Stimulated activated CD8-positive, alpha-beta memory T cell treated with anti-CD3 and anti-CD28 coated beads, Interleukin-2, amount 100 ng/mL, for 48 hours (primary cell): ENCODE results near the gene TMEM134.
A peak's percentile ranks its signal among the peaks of the same experiment; 100 is the strongest.
"Not testable (repeated sequence)": the region's sequence is repeated elsewhere in the genome, so short reads cannot be mapped to it uniquely, and the experiment has no call there.

Experiments
- DNase-seq, 2 donors: peaks; one replicate each; pipeline ENCODE4 v3.0.0-alpha.2; 2020; ENCODE audit warnings: low read depth in 2 of 2

TMEM134 gene

GRCh38 chr11:67438158-67438902, 30.7 kb downstream of the TMEM134 start:
- peak; percentile 79 to 80 for DNase-seq

DNA sequence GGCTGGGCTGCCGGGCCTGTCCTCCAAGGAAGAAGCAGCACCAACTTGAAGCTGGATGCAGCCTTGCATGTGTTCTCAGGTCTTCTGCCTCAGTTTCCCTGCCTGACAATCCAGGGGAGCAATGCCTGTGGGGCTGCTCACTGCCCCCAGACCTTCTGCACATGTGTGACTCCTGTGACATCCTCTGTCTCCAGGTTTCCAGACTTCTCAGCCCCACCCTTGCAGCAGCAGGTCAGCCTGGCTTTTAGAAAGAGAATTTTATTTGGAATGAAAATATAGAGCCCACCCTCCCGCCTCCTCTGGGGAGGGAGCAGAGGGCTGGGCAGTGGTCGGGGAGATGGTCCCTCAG, 31.3 kb downstream of the TMEM134 start:
- DNase-seq = no peak

- DNase-seq = peak in 1 of 2 donors; percentile 63
These were observed 31.8 kb downstream of the TMEM134 start, which contains the start of gene PTPRCAP for GRCh38 chr11:67437082-67437808. PTPRCAP (minus strand) TSS chr11:67437682; CDS start chr11:67437619, 63 bp downstream.

DNA sequence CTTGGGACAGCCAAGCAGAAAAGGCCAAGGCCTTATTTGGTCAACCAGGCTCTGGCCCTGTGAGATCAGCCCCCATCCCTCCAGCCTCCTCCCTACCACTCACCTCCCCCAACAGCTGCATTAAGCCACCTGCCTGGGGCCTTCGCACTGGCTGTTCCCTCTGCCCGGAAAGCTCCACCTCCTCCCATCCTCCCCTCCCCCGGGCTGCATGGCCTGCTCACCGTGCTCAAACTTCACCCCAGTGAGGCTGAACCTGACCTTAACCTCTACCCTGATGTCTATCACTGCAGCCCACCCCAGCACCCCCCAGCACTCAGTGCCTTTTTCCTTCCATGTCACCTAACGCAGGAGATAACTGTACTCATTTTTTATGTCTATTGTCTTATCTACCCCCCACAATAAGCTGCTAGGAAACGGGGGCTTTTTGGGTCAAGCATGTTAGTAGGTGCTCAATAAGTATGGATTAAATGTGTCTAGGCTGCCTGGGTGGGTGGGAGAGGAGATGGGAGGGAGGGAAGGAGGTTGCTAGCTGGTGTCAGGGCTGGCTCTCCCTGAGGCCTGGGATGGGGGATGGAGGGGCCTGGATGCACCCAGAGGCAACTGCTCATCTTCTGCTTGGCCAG, 32.5 kb downstream of the TMEM134 start:
- peak; percentile 68 to 74 for DNase-seq

- DNase-seq = no peak
These were observed 33.2 kb downstream of the TMEM134 start for GRCh38 chr11:67435727-67436458.

DNA sequence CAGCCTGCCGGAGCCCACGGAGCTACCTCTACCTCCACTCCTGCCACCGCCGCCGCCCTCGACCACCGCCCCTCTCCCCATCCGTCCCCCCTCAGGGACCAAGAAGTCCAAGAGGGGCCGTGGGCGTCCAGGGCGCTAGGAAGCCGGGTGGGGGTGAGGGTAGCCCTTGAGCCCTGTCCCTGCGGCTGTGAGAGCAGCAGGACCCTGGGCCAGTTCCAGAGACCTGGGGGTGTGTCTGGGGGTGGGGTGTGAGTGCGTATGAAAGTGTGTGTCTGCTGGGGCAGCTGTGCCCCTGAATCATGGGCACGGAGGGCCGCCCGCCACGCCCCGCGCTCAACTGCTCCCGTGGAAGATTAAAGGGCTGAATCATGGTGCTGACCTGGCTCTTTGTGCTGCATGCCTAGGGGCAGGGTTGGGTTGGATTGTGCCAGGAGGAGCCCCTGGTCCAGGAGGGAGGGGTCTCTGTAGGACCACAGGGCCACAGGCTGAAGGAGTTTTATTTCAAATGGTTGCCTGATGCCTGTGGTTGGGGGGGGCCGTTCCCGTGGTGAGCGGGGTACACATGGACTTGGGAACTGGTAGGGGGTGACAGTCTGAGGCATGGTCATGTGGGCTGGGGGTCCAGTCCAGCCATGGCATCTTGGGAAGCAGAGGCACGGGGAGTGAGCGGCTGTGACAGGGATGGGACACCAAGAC, 33.9 kb downstream of the TMEM134 start:
- DNase-seq = no peak

DNA sequence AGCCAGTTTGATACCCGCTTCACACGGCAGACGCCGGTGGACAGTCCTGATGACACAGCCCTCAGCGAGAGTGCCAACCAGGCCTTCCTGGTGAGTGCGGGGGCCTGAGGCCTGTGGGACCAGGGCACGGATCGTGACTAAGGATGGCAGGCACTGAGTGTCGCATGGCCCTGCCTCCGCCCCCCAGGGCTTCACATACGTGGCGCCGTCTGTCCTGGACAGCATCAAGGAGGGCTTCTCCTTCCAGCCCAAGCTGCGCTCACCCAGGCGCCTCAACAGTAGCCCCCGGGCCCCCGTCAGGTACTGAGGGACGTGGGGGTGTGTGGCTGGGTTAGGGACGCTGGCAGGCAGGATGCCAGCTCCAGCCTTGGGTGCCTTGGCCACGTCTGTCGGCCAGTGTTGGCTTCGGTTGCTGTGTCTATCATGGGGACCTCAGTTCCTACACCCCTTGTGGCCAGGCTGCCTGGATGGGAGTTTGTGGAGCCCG, 34.6 kb downstream of the TMEM134 start:
- DNase-seq = no peak

- no peak for DNase-seq
These were observed 35.3 kb downstream of the TMEM134 start for GRCh38 chr11:67433536-67434394.

DNA sequence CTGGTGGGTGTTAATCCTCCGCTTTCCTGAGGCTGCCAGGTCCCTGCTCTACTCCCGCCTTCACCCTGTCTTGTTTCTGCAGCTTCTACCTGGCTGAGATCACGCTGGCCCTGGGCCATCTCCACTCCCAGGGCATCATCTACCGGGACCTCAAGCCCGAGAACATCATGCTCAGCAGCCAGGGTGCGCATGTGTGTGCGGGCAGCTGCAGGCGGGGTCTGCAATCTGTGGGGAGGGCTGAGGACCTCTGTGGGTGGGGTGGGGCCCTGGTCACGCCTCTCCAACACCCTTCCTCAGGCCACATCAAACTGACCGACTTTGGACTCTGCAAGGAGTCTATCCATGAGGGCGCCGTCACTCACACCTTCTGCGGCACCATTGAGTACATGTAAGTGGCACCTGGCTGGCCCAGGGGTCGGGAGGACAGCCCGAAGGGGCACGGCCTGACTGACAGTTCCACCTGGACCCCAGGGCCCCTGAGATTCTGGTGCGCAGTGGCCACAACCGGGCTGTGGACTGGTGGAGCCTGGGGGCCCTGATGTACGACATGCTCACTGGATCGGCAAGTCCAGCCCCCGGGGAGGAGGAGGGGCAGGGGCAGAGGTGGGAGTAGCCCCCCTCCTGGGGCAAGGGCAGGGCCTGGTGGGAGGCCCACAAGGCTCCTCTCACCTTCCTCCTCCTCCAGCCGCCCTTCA, 36.2 kb downstream of the TMEM134 start:
- DNase-seq = no peak

DNA sequence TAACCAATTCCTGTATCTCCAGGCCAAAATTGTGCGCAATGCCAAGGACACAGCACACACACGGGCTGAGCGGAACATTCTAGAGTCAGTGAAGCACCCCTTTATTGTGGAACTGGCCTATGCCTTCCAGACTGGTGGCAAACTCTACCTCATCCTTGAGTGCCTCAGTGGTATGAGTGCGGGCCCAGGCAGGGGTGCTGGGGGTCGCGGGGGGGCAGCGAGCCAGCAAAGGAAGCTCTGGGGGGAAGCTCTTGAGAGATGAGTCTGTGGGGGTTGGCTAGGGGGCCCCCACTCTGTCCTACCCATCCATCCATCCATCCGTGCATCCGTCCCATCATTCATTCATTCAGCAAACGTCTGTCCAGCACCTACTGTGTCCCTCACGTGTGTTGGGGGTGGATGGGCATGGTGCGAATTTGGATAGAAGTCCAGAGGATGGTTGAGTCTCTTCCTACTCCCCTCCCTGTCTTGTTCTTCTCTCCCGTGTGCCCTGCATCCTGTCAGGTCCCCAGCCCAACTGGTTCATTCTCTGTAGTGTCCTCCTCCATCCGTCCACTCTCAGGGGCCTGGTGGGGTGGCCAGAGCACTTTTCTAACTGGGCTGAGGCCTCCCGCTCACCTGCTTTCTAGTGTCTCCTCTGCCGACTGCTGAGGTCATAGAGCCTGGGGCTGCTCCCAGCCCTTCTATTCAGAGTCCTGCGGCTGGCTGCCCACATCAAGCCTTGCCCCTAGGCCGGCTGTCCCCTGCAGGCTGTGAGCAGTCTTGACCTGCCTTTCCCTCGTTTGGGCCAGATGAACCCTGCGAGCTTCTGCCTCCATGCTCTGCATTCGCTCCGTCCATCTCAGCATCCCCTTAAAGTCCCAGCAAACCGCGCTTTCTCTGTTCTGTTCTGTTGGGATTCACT, 37.5 kb downstream of the TMEM134 start:
- no peak for DNase-seq

DNA sequence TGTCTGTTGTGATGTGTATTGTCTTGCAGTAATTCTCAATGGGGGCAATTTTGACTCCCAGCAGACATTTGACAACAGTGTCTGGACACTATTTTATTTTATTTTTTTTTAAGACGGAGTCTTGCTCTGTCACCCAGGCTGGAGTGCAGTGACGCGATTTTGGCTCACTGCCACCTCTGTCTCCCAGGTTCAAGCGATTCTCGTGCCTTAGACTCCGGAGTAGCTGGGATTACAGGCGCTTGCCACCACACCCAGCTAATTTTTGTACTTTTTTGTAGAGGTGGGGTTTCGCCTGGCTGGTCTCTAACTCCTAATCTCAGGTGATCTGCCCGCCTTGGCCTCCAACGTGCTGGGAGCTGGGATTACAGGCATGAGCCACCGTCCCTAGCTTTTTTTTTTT, 39.3 kb downstream of the TMEM134 start:
- DNase-seq = no peak

DNA sequence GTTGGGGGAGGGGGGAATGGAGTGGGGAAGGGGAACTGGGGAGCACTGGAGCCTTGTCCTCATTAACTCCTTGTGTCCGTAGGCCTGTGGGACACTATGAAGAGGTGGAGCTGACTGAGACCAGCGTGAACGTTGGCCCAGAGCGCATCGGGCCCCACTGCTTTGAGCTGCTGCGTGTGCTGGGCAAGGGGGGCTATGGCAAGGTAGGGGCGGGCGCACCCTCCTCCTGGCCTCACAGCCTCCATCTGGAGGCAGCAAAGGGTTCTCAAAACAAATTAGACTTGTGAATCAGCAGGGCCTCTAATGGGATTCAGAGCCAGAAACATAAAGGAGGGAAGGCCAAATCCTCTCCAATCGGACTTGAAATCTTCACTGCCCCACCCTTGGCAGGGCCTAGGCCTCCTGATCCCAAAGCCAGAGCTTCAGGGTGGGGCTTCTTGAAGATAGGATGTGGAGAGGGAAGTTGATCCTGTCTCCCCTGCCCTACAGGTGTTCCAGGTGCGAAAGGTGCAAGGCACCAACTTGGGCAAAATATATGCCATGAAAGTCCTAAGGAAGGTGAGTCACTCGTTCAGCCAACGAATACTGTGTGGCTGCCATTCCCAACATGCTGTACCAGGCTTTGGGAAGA, 39.9 kb downstream of the TMEM134 start:
- no peak for DNase-seq

GRCh38 chr11:67428052-67429001, 40.7 kb downstream of the TMEM134 start, which contains the start of gene RPS6KB2:
RPS6KB2 (plus strand) TSS chr11:67428494; CDS start chr11:67428546, 52 bp downstream.
- DNase-seq = peak; percentile 98 to 100

- not testable (repeated sequence) for DNase-seq
These were observed 41.6 kb downstream of the TMEM134 start for GRCh38 chr11:67427364-67427859.

GRCh38 chr11:67423891-67424613, 45.0 kb downstream of the TMEM134 start:
- DNase-seq = no peak

DNA sequence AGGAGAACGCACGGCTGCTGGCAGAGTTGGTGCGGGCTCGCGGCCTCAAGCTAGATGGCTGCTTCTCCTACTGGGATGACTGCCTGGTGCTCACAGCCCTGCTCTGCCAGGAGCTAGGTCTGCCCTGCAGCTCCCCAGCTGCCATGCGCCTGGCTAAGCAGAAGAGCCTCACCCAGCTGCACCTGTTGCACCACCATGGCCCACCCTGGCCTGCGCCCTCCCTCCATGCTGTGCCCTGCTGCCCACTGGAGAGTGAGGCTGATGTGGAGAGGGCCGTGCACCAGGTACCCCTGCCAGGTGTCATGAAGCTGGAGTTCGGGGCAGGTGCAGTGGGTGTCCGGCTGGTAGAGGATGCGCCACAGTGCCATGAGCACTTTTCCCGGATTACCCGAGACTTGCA, 45.6 kb downstream of the TMEM134 start:
- no peak for DNase-seq
